ENCODE measurements around the gene APMAP. TPM values are rescaled to one million over a fixed set of nuclear protein-coding genes. Genes with fewer than 3 reads are reported as not detected.
"Not testable (repeated sequence)": the region's sequence is repeated elsewhere in the genome, so short reads cannot be mapped to it uniquely, and the experiment has no call there.

The APMAP gene
- total RNA-seq, 4 donors from 2014 or later = 24.2 to 108 (median 29.3) TPM

GRCh38 chr20:24934101-24934661 is 58.4 kb downstream of the APMAP start:
- Histone ChIP-seq H3K27me3 (no peaks in the 10 kb centered on the region), H3K36me3 (no peaks in the 10 kb centered on the region), H3K4me1 (no peaks in the 10 kb centered on the region), H3K9me3 (no peaks in the 10 kb centered on the region), H3K4me3 (no peak overlapping the region), H3K27ac (no peak overlapping the region)
- ATAC-seq (no peak), DNase-seq (no peak)
- intact Hi-C loops (cut with DNase I; ENCODE audit: low total_unique reads) = no loop called here
- in situ Hi-C loops (cut with MboI; ENCODE audit: low sequenced_read_pairs in 4 of 4) = no loop called here
- TF ChIP-seq POLR2A (IDR thresholded peaks at IDR 0.05) (no peak), CTCF (IDR thresholded peaks at IDR 0.05 in 4 of 5, conservative IDR thresholded peaks at IDR 0.05 in 1 of 5) (no peak)

GRCh38 chr20:24933266-24933908 is 59.2 kb downstream of the APMAP start:
- intact Hi-C loops (cut with DNase I; ENCODE audit: low total_unique reads) = no loop called here
- Histone ChIP-seq H3K27ac (no peak overlapping the region), H3K4me3 (no peak overlapping the region), H3K4me1 (no peaks in the 10 kb centered on the region), H3K36me3 (no peaks in the 10 kb centered on the region), H3K9me3 (no peaks in the 10 kb centered on the region), H3K27me3 (no peaks in the 10 kb centered on the region)
- TF ChIP-seq POLR2A (IDR thresholded peaks at IDR 0.05) (no peak), CTCF (IDR thresholded peaks at IDR 0.05 in 4 of 5, conservative IDR thresholded peaks at IDR 0.05 in 1 of 5) (no peak)
- ATAC-seq (no peak), DNase-seq (no peak)
- in situ Hi-C loops (cut with MboI; ENCODE audit: low sequenced_read_pairs in 4 of 4) = no loop called here

GRCh38 chr20:24931893-24932292 is 60.7 kb downstream of the APMAP start:
- H3K27me3 ChIP-seq; in situ Hi-C loops (cut with MboI; ENCODE audit: low sequenced_read_pairs in 4 of 4); H3K36me3 ChIP-seq; ATAC-seq; H3K4me3 ChIP-seq; H3K4me1 ChIP-seq; H3K9me3 ChIP-seq; intact Hi-C loops (cut with DNase I; ENCODE audit: low total_unique reads); H3K27ac ChIP-seq; DNase-seq: not testable (repeated sequence)

- ATAC-seq; in situ Hi-C loops (cut with MboI; ENCODE audit: low sequenced_read_pairs in 4 of 4); H3K4me1 ChIP-seq; intact Hi-C loops (cut with DNase I; ENCODE audit: low total_unique reads); DNase-seq; H3K4me3 ChIP-seq; H3K9me3 ChIP-seq; H3K27me3 ChIP-seq; H3K36me3 ChIP-seq; H3K27ac ChIP-seq: not testable (repeated sequence)
These were observed 61.5 kb downstream of the APMAP start for GRCh38 chr20:24930724-24931688.

- H3K36me3 ChIP-seq; H3K4me1 ChIP-seq; H3K9me3 ChIP-seq; in situ Hi-C loops (cut with MboI; ENCODE audit: low sequenced_read_pairs in 4 of 4); H3K4me3 ChIP-seq; H3K27me3 ChIP-seq; intact Hi-C loops (cut with DNase I; ENCODE audit: low total_unique reads); H3K27ac ChIP-seq; ATAC-seq; DNase-seq: not testable (repeated sequence)
These were observed 62.5 kb downstream of the APMAP start for GRCh38 chr20:24929867-24930723.

GRCh38 chr20:24929259-24929658 is 63.3 kb downstream of the APMAP start:
- H3K9me3 ChIP-seq; intact Hi-C loops (cut with DNase I; ENCODE audit: low total_unique reads); H3K27ac ChIP-seq; H3K4me3 ChIP-seq; ATAC-seq; H3K27me3 ChIP-seq; H3K4me1 ChIP-seq; H3K36me3 ChIP-seq; DNase-seq; in situ Hi-C loops (cut with MboI; ENCODE audit: low sequenced_read_pairs in 4 of 4): not testable (repeated sequence)

- H3K36me3 ChIP-seq; H3K4me3 ChIP-seq; ATAC-seq; DNase-seq; intact Hi-C loops (cut with DNase I; ENCODE audit: low total_unique reads); H3K9me3 ChIP-seq; H3K27me3 ChIP-seq; H3K27ac ChIP-seq; H3K4me1 ChIP-seq: not testable (repeated sequence)
- in situ Hi-C loops (cut with MboI; ENCODE audit: low sequenced_read_pairs in 4 of 4) = loop anchor here in 2 of 4 donors (25.0 kb wide), 1 partner anchor 758 kb away; no protein-coding TSS in a partner anchor
These were observed 71.8 kb downstream of the APMAP start for GRCh38 chr20:24920706-24921105.

GRCh38 chr20:24919665-24920064 is 72.9 kb downstream of the APMAP start:
- not testable (repeated sequence) for H3K27me3 ChIP-seq

More at GRCh38 chr20:24919665-24920064, 72.9 kb downstream of the APMAP start:
- H3K36me3 ChIP-seq, H3K4me3 ChIP-seq, H3K27ac ChIP-seq, ATAC-seq, H3K4me1 ChIP-seq, DNase-seq, H3K9me3 ChIP-seq: not testable (repeated sequence)
- intact Hi-C loops (cut with DNase I; ENCODE audit: low total_unique reads) = loop anchor here (5.0 kb wide), 1 partner anchor 757 kb away; no protein-coding TSS in a partner anchor
- in situ Hi-C loops (cut with MboI; ENCODE audit: low sequenced_read_pairs in 4 of 4) = loop anchor here in 3 of 4 donors (10.0 to 25.0 kb wide), 2 partner anchors 757 to 765 kb away; no protein-coding TSS in a partner anchor

All from gastrocnemius medialis (tissue), 4 donors.